LNCaP clone FGC (cell line): ENCODE results near the gene C16orf95.

Source experiments
- DNase-seq: peaks from one replicate; pipeline ENCODE4 v3.0.0-alpha.2; 2011; ENCODE audit warnings: low read depth
- H3K4me3 ChIP-seq: 2 replicates; pipeline ENCODE4 v1.5.1; 2011; ENCODE audit warnings: mild to moderate bottlenecking, low read depth, low read length, control low read depth
- CTCF ChIP-seq: IDR thresholded peaks from 2 replicates; pipeline ENCODE4 v1.5.1; 2012; ENCODE audit warnings: mild to moderate bottlenecking; ENCODE audit not compliant: control insufficient read depth, insufficient read depth; ENCODE audit errors: extremely low read depth

Gene C16orf95

GRCh38 chr16:87347932-87348615, 30.9 kb upstream of the C16orf95 start:
- DNase-seq: no peak
- no peak for TF ChIP-seq CTCF
- H3K4me3 ChIP-seq: no peak overlapping the region

- no peak for TF ChIP-seq CTCF
- no peak for DNase-seq
- no peak overlapping the region for H3K4me3 ChIP-seq
Measured at GRCh38 chr16:87346517-87347060, 29.4 kb upstream of the C16orf95 start.

- DNase-seq: no peak
- TF ChIP-seq CTCF: no peak
- H3K4me3 ChIP-seq: no peak overlapping the region
Measured at GRCh38 chr16:87345726-87346424, 28.7 kb upstream of the C16orf95 start.

GRCh38 chr16:87344931-87345631, 27.9 kb upstream of the C16orf95 start:
- no peak overlapping the region for H3K4me3 ChIP-seq
- DNase-seq: peak; percentile 27
- no peak for TF ChIP-seq CTCF

- DNase-seq: no peak
- TF ChIP-seq CTCF: no peak
- no peak overlapping the region for H3K4me3 ChIP-seq
Measured at GRCh38 chr16:87344165-87344930, 27.2 kb upstream of the C16orf95 start.

GRCh38 chr16:87343753-87344050, 26.5 kb upstream of the C16orf95 start:
- TF ChIP-seq CTCF: no peak
- H3K4me3 ChIP-seq: no peak overlapping the region
- no peak for DNase-seq
